ENCODE measurements around the gene SOAT2. TPM values are rescaled to one million over a fixed set of nuclear protein-coding genes. Genes with fewer than 3 reads are reported as not detected.

The SOAT2 gene
- polyA plus RNA-seq, 1 donor (not counting 4 experiments of a cell fraction or from before 2014, with no cell fraction given): not detected

- TF ChIP-seq EZH2 (IDR thresholded peaks at IDR 0.05; ENCODE audit: low read length): no peak
- no peak for TF ChIP-seq CTCF (optimal IDR thresholded peaks at IDR 0.05 in 1 of 3, IDR thresholded peaks at IDR 0.05 in 1 of 3, conservative IDR thresholded peaks at IDR 0.05 in 1 of 3; ENCODE audit: extremely low read depth in 1 of 3, insufficient read depth in 2 of 3, low read length in 3 of 3)
- H3K4me1 ChIP-seq (ENCODE audit: control insufficient read depth, extremely low read depth, insufficient read depth, low read length): no peaks in the 10 kb centered on the region
- H3K4me2 ChIP-seq (ENCODE audit: control insufficient read depth, extremely low read depth, insufficient read depth, low read depth, low read length): no peak overlapping the region
- dilution Hi-C loops (cut with MboI; ENCODE audit: extremely low pct_ligation_motif_present, low sequenced_read_pairs): no loop called here
- no peaks in the 10 kb centered on the region for H3K36me3 ChIP-seq (ENCODE audit: control insufficient read depth in 2 of 2, extremely low read depth in 1 of 2, insufficient read depth in 2 of 2, low read length in 2 of 2)
- H4K20me1 ChIP-seq (ENCODE audit: control insufficient read depth, extremely low read depth, insufficient read depth, low read length): no peaks in the 10 kb centered on the region
- H3K9me3 ChIP-seq (ENCODE audit: control insufficient read depth, low read depth, low read length): peaks cover 2% of the 10 kb centered on the region
- H3K79me2 ChIP-seq (ENCODE audit: control insufficient read depth, insufficient read depth, low read length): no peaks in the 10 kb centered on the region
- FAIRE-seq: no peak
- H3K27ac ChIP-seq (ENCODE audit: control insufficient read depth, insufficient read depth, low read length): no peak overlapping the region
- DNase-seq (ENCODE audit: low read depth, low spot score): no peak
- no peak overlapping the region for H3K9ac ChIP-seq (ENCODE audit: control insufficient read depth, extremely low read depth, insufficient read depth, low read length)
- H3K9me1 ChIP-seq (ENCODE audit: control insufficient read depth, extremely low read depth, insufficient read depth, low read length): no peaks in the 10 kb centered on the region
- no peak overlapping the region for H2AFZ ChIP-seq (ENCODE audit: control insufficient read depth, low read length)
- no peaks in the 10 kb centered on the region for H3K27me3 ChIP-seq (ENCODE audit: control insufficient read depth, extremely low read depth, insufficient read depth, low read length)
- no peak overlapping the region for H3K4me3 ChIP-seq (ENCODE audit: control insufficient read depth in 2 of 3, extremely low read depth in 1 of 3, insufficient read depth in 2 of 3, low read depth in 1 of 3, low read length in 3 of 3)
Measured at GRCh38 chr12:53143355-53143754, 40.1 kb downstream of the SOAT2 start.

GRCh38 chr12:53145383-53146260, 42.3 kb downstream of the SOAT2 start:
- Histone ChIP-seq H4K20me1 (ENCODE audit: control insufficient read depth, extremely low read depth, insufficient read depth, low read length) (no peaks in the 10 kb centered on the region), H3K4me3 (ENCODE audit: control insufficient read depth in 2 of 3, extremely low read depth in 1 of 3, insufficient read depth in 2 of 3, low read depth in 1 of 3, low read length in 3 of 3) (no peak overlapping the region), H3K27ac (ENCODE audit: control insufficient read depth, insufficient read depth, low read length) (no peak overlapping the region), H3K79me2 (ENCODE audit: control insufficient read depth, insufficient read depth, low read length) (no peaks in the 10 kb centered on the region), H2AFZ (ENCODE audit: control insufficient read depth, low read length) (no peak overlapping the region), H3K4me2 (ENCODE audit: control insufficient read depth, extremely low read depth, insufficient read depth, low read depth, low read length) (no peak overlapping the region), H3K27me3 (ENCODE audit: control insufficient read depth, extremely low read depth, insufficient read depth, low read length) (no peaks in the 10 kb centered on the region), H3K4me1 (ENCODE audit: control insufficient read depth, extremely low read depth, insufficient read depth, low read length) (no peaks in the 10 kb centered on the region), H3K9me1 (ENCODE audit: control insufficient read depth, extremely low read depth, insufficient read depth, low read length) (no peaks in the 10 kb centered on the region), H3K36me3 (ENCODE audit: control insufficient read depth in 2 of 2, extremely low read depth in 1 of 2, insufficient read depth in 2 of 2, low read length in 2 of 2) (no peaks in the 10 kb centered on the region), H3K9me3 (ENCODE audit: control insufficient read depth, low read depth, low read length) (no peaks in the 10 kb centered on the region), H3K9ac (ENCODE audit: control insufficient read depth, extremely low read depth, insufficient read depth, low read length) (no peak overlapping the region)
- TF ChIP-seq EZH2 (IDR thresholded peaks at IDR 0.05; ENCODE audit: low read length) (no peak), CTCF (optimal IDR thresholded peaks at IDR 0.05 in 1 of 3, IDR thresholded peaks at IDR 0.05 in 1 of 3, conservative IDR thresholded peaks at IDR 0.05 in 1 of 3; ENCODE audit: extremely low read depth in 1 of 3, insufficient read depth in 2 of 3, low read length in 3 of 3) (no peak)
- FAIRE-seq (no peak), DNase-seq (ENCODE audit: low read depth, low spot score) (no peak)
- dilution Hi-C loops (cut with MboI; ENCODE audit: extremely low pct_ligation_motif_present, low sequenced_read_pairs): no loop called here

All from keratinocyte (primary cell).